ENCODE data around the gene PLEKHO1. TPM values are rescaled to one million over a fixed set of nuclear protein-coding genes. Genes with fewer than 3 reads are reported as not detected.
A peak's percentile ranks its signal among the peaks of the same experiment; 100 is the strongest.

PLEKHO1 gene
- total RNA-seq, 1 donor from 2014 or later = 27.1 TPM

DNA sequence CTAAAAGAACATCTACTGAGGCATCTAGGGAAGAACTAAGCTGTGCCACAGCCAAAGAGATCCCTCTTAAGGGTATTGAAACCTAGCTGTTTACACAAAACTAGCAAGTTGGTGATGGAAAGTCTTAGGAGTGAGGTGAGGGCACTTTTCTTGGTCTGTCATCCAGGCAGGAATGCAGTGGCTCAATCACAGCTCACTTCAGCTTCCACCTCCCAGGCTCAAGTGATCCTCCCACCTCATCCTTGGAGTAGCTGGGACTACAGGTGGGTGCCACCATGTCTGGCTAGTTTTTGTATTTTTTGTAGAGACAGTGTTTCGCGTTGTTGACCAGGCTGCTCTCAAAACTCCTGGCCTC, 2.4 kb downstream of the PLEKHO1 start:
- Mint-ChIP-seq H3K27me3 (ENCODE audit: insufficient read depth) (peaks cover 19% of the 10 kb centered on the region), H3K36me3 (ENCODE audit: low read depth) (peaks cover 48% of the 10 kb centered on the region), H3K27ac (peak overlapping the region; percentile 79), H3K9me3 (no peaks in the 10 kb centered on the region), H3K4me3 (peak overlapping the region; percentile 87), H3K4me1 (ENCODE audit: low read depth) (peaks cover 41% of the 10 kb centered on the region)
- intact Hi-C loops (cut with micrococcal nuclease) = loop anchor here (5.0 kb wide), 2 partner anchors 35 to 225 kb away; partner anchors contain the start of gene SF3B4
- no peak for DNase-seq (ENCODE audit: low spot score)

DNA sequence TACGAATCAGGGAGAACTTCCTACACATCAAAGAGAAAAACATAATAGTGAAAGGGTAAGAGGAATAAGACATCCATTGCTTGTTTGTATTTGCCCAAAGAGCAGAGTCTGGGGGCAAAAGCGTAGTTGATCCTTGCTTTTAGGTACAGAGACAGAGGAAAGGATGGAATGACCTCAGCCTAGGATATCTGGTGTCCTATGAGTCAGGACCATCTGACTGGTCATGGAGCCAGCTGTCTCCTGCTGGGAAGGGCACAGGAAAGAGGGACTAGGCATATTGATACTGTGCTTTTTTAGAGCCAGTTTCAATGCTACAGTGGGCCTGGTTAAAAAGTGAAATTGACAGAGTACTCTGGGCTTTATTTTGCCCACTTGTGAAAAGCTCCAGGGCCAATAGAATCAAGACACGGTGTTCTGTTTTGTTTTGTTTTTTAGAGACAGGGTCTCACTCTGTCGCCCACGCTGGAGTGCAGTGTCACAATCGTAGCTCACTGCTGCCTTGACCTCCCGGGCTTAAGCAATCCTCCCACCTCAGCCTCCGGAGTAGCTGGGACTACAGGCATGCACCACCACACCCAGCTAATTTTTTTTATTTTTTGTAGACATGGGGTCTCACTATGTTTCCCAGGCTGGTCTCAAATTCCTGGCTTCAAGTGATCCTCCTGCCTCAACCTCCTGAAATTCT, 3.2 kb downstream of the PLEKHO1 start:
- Mint-ChIP-seq H3K27me3 (ENCODE audit: insufficient read depth) (peaks cover 14% of the 10 kb centered on the region), H3K36me3 (ENCODE audit: low read depth) (peaks cover 55% of the 10 kb centered on the region)
- intact Hi-C loops (cut with micrococcal nuclease) = loop anchor here (5.0 kb wide), 2 partner anchors 34 to 226 kb away; partner anchors contain the start of gene SF3B4

DNA sequence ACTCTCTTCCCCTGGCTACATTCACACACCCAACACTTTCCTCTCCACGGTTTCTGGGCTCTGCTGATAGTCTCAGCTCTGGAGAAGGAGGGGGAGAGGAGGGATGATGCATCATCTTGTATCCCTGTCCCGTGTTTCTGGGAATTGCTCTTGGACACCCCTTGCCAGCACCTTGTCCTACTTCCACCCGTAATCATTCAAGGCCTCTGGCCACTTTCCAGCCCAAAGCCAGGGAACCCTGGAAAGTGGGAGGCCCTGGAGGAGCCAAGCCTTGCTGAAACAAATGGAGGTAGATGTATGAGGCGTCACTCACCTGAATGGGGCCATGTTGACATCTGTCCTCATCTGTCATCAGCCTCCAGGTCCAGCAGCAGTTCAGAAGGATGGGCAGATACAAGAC, 4.4 kb downstream of the PLEKHO1 start:
- intact Hi-C loops (cut with micrococcal nuclease) = loop anchor here (5.0 kb wide), 2 partner anchors 33 to 227 kb away; partner anchors contain the start of gene SF3B4
- Mint-ChIP-seq H3K36me3 (ENCODE audit: low read depth) (peaks cover 58% of the 10 kb centered on the region), H3K27me3 (ENCODE audit: insufficient read depth) (peaks cover 4% of the 10 kb centered on the region), H3K27ac (peak overlapping the region; percentile 16), H3K9me3 (no peaks in the 10 kb centered on the region), H3K4me1 (ENCODE audit: low read depth) (peaks cover 35% of the 10 kb centered on the region), H3K4me3 (no peak overlapping the region)
- no peak for DNase-seq (ENCODE audit: low spot score)

More for the DNA sequence above, 3.2 kb downstream of the PLEKHO1 start:
- H3K9me3 Mint-ChIP-seq = no peaks in the 10 kb centered on the region
- no peak for DNase-seq (ENCODE audit: low spot score)
- peaks cover 41% of the 10 kb centered on the region for H3K4me1 Mint-ChIP-seq (ENCODE audit: low read depth)
- no peak overlapping the region for H3K27ac Mint-ChIP-seq
- H3K4me3 Mint-ChIP-seq = peak overlapping the region; percentile 67

DNA sequence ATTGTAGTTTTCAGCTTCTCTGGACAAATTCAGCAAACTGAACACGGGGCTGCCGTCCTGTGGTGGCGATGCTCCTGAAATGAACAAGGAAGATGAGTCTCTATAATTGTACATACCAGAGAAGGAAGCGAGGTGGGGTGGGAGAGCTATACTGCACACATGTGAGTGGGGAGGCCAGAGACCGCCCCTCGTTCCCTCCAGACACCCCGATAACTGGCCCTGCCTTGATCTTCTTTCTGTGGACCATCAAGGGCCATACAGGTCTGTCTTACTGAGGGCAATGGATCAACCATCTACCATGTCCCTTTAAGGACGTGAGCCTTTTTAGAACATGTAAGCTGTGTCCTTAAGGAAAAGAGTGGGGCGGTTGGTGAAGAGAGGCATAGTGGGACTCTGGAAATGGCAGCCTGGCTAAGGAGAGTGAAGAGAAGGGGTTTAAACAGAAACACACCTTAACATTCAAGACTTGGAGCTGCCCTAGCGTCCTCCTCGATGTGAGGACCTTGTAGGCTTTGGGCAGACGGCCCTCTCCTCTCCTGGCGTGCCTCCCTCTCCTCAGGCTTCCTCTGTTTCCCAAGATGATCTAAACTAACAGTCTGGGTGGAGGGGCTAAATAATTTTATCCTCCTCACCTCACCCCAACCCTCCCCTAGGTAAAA, 5.8 kb downstream of the PLEKHO1 start:
- Mint-ChIP-seq H3K27me3 (ENCODE audit: insufficient read depth) (peaks cover 2% of the 10 kb centered on the region), H3K4me1 (ENCODE audit: low read depth) (peaks cover 45% of the 10 kb centered on the region), H3K9me3 (no peaks in the 10 kb centered on the region), H3K36me3 (ENCODE audit: low read depth) (peaks cover 64% of the 10 kb centered on the region), H3K4me3 (no peak overlapping the region), H3K27ac (peak overlapping the region; percentile 40)
- intact Hi-C loops (cut with micrococcal nuclease) = no loop called here
- no peak for DNase-seq (ENCODE audit: low spot score)

DNA sequence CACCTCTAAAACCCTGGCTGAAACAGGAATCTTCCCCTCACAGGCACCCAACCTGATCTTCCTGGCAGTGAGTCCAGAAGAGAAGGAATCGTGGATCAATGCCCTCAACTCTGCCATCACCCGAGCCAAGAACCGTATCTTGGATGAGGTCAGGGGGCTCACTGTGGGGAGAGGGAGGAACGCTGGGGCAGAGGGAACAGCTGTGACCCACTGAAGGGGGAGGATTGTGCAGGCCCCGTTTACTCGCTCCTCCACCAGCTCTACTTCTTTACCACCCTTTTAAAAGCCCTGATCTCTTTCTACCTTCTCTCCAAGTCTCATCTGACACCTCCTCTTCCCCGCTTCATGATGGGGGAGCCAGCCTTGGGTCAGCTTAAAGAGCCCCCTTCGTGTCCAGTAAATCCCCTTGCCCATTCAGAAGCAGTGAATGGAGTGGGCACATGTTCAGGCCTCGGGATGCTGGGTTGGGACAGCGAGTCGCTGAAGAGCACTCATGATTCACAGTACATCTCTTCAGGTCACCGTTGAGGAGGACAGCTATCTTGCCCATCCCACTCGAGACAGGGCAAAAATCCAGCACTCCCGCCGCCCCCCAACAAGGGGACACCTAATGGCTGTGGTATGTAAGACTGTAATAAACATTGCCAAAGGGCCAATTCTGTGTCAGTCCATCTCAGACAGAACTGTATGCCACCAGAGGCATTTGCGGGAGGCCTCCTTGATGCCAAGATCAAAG, 7.3 kb downstream of the PLEKHO1 start:
- no peak overlapping the region for H3K27ac Mint-ChIP-seq
- peaks cover 56% of the 10 kb centered on the region for H3K36me3 Mint-ChIP-seq (ENCODE audit: low read depth)
- no peak overlapping the region for H3K4me3 Mint-ChIP-seq
- peaks cover 5% of the 10 kb centered on the region for H3K27me3 Mint-ChIP-seq (ENCODE audit: insufficient read depth)
- intact Hi-C loops (cut with micrococcal nuclease) = no loop called here
- H3K9me3 Mint-ChIP-seq = no peaks in the 10 kb centered on the region
- no peak for DNase-seq (ENCODE audit: low spot score)
- H3K4me1 Mint-ChIP-seq (ENCODE audit: low read depth) = peaks cover 48% of the 10 kb centered on the region

DNA sequence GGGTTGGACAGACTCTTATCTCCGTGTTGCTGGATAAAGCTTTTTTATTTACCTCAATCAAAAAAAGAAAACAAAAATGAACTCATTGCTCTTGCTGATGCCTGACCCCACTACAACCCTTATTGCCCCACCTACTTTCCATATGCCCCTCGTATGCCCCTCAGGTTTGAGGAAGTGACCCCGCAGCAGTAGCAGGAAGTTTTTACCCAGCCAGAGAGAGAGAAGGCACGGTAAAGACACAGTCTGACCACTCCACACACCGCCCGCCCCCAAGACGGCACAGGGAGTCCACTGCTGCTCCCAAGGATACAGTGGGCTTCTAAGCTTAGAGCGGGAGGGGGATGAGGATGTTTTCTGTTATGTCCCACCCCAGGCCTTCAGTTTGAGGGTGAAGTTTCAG, 9.8 kb downstream of the PLEKHO1 start:
- Mint-ChIP-seq H3K4me3 (no peak overlapping the region), H3K27ac (no peak overlapping the region), H3K9me3 (no peaks in the 10 kb centered on the region), H3K36me3 (ENCODE audit: low read depth) (peaks cover 40% of the 10 kb centered on the region), H3K27me3 (ENCODE audit: insufficient read depth) (peaks cover 3% of the 10 kb centered on the region), H3K4me1 (ENCODE audit: low read depth) (peaks cover 50% of the 10 kb centered on the region)
- DNase-seq (ENCODE audit: low spot score) = no peak
- intact Hi-C loops (cut with micrococcal nuclease) = no loop called here

DNA sequence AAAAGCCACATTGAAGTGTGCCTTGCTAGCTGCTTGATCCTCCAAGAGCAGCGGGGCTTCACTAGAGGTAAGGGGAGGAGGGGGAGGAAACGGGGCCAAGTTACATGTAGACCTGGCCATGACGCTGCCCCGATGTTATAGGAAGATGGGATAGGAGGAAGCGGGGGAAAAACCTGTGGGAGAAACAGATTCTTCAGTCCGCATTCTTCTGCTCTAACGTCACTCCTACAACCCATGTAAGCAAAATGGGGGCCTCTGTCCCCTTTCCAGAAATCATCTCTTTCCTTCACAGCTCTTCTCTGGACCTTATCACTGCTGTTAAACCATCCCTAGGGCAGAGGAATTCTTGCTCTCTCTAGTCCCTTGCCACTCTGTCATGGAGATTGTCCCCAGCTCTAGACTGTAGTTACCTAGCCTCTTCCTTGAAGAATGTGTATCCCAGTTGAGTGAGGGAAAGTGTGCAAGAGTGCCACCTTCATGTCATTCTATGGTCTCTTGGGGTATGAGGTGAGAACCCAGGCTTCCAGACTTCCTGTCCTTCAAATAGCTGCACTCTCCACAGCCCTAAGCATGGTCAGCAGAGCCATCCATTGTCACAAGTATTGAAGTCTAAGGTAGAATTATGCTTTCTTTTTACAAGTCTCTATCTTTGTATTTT, 11.4 kb downstream of the PLEKHO1 start:
- peak overlapping the region; percentile 44 for H3K4me3 Mint-ChIP-seq
- peaks cover 4% of the 10 kb centered on the region for H3K27me3 Mint-ChIP-seq (ENCODE audit: insufficient read depth)
- H3K4me1 Mint-ChIP-seq (ENCODE audit: low read depth) = peaks cover 43% of the 10 kb centered on the region
- intact Hi-C loops (cut with micrococcal nuclease) = loop anchor here (10.0 kb wide), 1 partner anchor 266 kb away; the partner anchor contains the start of gene BOLA1
- H3K9me3 Mint-ChIP-seq = no peaks in the 10 kb centered on the region
- DNase-seq (ENCODE audit: low spot score) = no peak
- no peak overlapping the region for H3K27ac Mint-ChIP-seq
- peaks cover 30% of the 10 kb centered on the region for H3K36me3 Mint-ChIP-seq (ENCODE audit: low read depth)

DNA sequence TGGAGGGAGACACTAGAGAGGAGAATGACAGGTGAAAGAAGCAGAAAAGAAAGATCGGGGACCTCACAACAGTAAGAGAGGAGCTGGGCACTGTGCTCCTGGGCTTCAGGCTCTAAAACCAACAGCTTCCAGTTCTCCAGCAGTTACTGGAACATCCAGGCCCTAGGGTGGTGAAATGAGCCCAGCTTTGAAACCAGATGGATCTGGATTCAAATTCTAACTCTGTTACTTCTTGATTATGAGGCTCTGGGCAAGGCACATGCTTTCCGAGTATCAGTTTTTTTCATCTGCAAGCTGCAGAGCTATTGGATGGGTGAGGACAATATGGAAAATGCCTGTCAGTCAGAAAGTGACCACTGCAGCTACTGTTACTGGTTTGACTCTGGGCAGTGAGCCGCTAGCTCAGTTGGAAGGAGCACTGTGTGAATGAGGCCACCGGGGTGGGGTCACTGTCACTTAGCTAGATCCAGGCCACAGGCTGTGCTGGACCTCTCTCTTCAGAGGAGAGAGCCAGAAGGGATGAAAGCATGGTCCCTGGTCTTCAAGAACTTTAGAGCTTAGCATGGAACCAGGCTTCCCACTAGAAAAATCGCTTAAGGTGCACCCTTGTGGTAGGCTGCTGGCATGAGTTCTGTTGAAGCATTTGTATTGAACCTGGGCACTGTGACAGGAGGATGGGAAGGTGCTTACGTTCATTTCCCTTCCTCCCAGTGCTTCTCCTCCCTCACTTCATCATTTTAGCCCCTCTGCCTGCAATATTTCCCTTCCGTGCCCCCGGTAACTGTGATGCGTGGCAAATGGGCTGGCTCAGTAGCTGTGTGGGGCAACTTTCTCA, 12.2 kb downstream of the PLEKHO1 start:
- peaks cover 21% of the 10 kb centered on the region for H3K36me3 Mint-ChIP-seq (ENCODE audit: low read depth)
- no peak for DNase-seq (ENCODE audit: low spot score)
- H3K27me3 Mint-ChIP-seq (ENCODE audit: insufficient read depth) = peaks cover 4% of the 10 kb centered on the region
- H3K9me3 Mint-ChIP-seq = no peaks in the 10 kb centered on the region
- H3K27ac Mint-ChIP-seq = no peak overlapping the region
- H3K4me1 Mint-ChIP-seq (ENCODE audit: low read depth) = peaks cover 43% of the 10 kb centered on the region
- intact Hi-C loops (cut with micrococcal nuclease) = loop anchor here (2.0 to 10.0 kb wide), 2 partner anchors 13 to 267 kb away; partner anchors contain the start of genes BOLA1 and PLEKHO1
- H3K4me3 Mint-ChIP-seq = no peak overlapping the region

DNA sequence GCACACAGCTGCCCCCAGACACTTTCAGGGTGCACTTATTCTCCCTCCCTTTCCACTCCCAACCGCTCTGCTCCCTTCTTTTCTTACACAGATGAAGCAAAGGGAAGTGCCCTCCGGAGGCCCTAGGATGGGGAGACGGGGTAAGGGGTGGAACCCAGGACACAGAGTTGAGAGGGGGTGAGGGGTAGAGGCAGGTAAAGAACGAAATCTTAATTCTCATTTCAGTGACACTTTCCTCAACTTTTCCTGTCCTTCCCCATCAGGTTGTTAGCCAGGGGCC, 12.8 kb downstream of the PLEKHO1 start:
- intact Hi-C loops (cut with micrococcal nuclease) = loop anchor here (2.0 to 10.0 kb wide), 2 partner anchors 14 to 268 kb away; partner anchors contain the start of genes BOLA1 and PLEKHO1
- H3K9me3 Mint-ChIP-seq = no peaks in the 10 kb centered on the region
- H3K27ac Mint-ChIP-seq = no peak overlapping the region
- peaks cover 15% of the 10 kb centered on the region for H3K36me3 Mint-ChIP-seq (ENCODE audit: low read depth)
- no peak for DNase-seq (ENCODE audit: low spot score)
- peaks cover 4% of the 10 kb centered on the region for H3K27me3 Mint-ChIP-seq (ENCODE audit: insufficient read depth)
- peaks cover 43% of the 10 kb centered on the region for H3K4me1 Mint-ChIP-seq (ENCODE audit: low read depth)
- no peak overlapping the region for H3K4me3 Mint-ChIP-seq

DNA sequence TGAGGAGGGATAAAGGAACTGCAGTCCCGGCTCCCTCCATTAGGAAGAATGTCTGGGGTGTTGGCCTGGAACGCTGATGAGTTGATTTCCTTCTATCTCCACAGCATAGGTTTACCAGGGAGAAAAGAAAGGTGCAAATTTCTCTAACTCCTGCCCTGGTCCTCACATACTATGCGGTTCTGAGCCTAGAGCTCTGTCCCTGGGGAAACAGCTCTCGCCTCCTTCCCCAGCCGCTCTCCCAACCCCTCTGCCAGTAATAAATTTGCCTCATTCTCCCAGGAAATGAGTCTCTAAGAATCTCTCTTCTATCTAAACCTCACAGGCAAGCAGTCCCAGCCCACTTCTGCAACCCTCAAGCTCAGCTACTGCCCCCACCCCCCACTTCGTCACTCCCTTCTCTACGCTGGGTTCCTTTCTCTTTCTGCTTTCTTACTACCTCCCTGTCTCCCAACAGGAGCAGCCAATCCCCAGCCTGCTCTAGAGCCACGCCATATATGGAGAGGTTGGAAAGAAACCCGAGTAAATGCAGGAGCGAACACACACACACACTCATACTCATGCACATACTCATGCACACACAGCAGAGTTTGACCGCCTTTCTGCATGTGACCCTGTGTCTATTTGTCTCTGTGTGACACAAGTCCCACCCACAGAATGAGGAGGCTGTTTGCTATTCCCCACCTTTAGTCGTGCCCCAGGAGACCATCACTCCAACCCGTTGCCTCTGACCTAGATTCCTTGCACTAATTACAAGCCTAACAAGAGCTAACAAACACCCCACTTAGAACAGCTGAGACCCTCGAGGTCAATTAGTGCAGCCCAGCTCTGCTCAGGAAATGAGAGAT, 13.4 kb downstream of the PLEKHO1 start:
- peaks cover 43% of the 10 kb centered on the region for H3K4me1 Mint-ChIP-seq (ENCODE audit: low read depth)
- DNase-seq (ENCODE audit: low spot score) = no peak
- peaks cover 11% of the 10 kb centered on the region for H3K36me3 Mint-ChIP-seq (ENCODE audit: low read depth)

DNA sequence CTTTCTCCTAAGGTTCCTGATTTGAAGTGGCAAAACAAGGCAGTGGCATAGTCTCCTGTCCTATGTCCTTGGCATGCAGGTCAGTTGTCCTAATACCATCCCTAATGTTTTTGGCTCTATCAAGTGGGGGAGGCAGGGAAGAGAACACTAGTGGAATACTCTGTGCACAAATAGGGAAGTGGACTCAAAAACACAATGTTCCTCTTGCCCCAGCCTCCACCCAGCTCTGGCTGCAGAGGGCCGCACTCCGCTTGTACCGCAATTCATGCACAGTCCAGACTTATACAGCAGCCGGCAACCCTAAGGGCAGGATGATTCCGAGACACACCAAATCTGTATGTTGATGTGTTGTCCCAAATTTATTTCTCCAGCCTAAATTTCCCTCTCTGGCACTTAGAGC, 14.5 kb downstream of the PLEKHO1 start:
- peaks cover 43% of the 10 kb centered on the region for H3K4me1 Mint-ChIP-seq (ENCODE audit: low read depth)

More for the DNA sequence above, 13.4 kb downstream of the PLEKHO1 start:
- Mint-ChIP-seq H3K9me3 (no peaks in the 10 kb centered on the region), H3K27ac (no peak overlapping the region), H3K27me3 (ENCODE audit: insufficient read depth) (peaks cover 5% of the 10 kb centered on the region), H3K4me3 (no peak overlapping the region)
- intact Hi-C loops (cut with micrococcal nuclease) = loop anchor here (2.0 to 10.0 kb wide), 2 partner anchors 14 to 268 kb away; partner anchors contain the start of genes BOLA1 and PLEKHO1

More for the DNA sequence above, 14.5 kb downstream of the PLEKHO1 start:
- intact Hi-C loops (cut with micrococcal nuclease) = loop anchor here (10.0 kb wide), 1 partner anchor 269 kb away; the partner anchor contains the start of gene BOLA1
- H3K9me3 Mint-ChIP-seq = no peaks in the 10 kb centered on the region
- H3K4me3 Mint-ChIP-seq = no peak overlapping the region
- H3K27ac Mint-ChIP-seq = no peak overlapping the region
- peaks cover 7% of the 10 kb centered on the region for H3K27me3 Mint-ChIP-seq (ENCODE audit: insufficient read depth)
- peaks cover 9% of the 10 kb centered on the region for H3K36me3 Mint-ChIP-seq (ENCODE audit: low read depth)
- DNase-seq (ENCODE audit: low spot score) = no peak

Data from activated T-helper 1 cell treated with anti-CD3 and anti-CD28 coated beads, Interleukin-12 subunit alpha, Interleukin-12 subunit beta, Interleukin-2, Interleukin-4 antibody, amounts not matched to agents 30 ng/mL and 10 ng/mL and 1 ng/mL, durations not matched to agents 14 hours and 24 hours and 36 hours (primary cell).